Measurements from ENCODE around the gene SYCE1L. TPM values are rescaled to one million over a fixed set of nuclear protein-coding genes. Genes with fewer than 3 reads are reported as not detected.
A peak's percentile ranks its signal among the peaks of the same experiment; 100 is the strongest.
"Not testable (repeated sequence)": the region's sequence is repeated elsewhere in the genome, so short reads cannot be mapped to it uniquely, and the experiment has no call there.

SYCE1L gene
- total RNA-seq (2014; rRNA removed; shearing (Covaris generic)), result not detected in 2 replicates

- no peak for DNase-seq (ENCODE audit: low read depth)
These were observed at the start of gene SYCE1L for GRCh38 chr16:77199211-77199610. Gene SYCE1L, plus strand, starts transcription at chr16:77199408. Its CDS starts 44 bp downstream, at chr16:77199452.

- no peak for DNase-seq (ENCODE audit: low read depth)
These were observed 41.7 kb upstream of the SYCE1L start for GRCh38 chr16:77157346-77158058.

GRCh38 chr16:77158293-77158692, 40.9 kb upstream of the SYCE1L start:
- DNase-seq (ENCODE audit: low read depth), result no peak

GRCh38 chr16:77165006-77165405, 34.2 kb upstream of the SYCE1L start:
- DNase-seq (ENCODE audit: low read depth), result no peak

- DNase-seq (ENCODE audit: low read depth), result not testable (repeated sequence)
These were observed 33.5 kb upstream of the SYCE1L start for GRCh38 chr16:77165536-77166236.

GRCh38 chr16:77166726-77167125, 32.5 kb upstream of the SYCE1L start:
- DNase-seq (ENCODE audit: low read depth), result no peak

GRCh38 chr16:77168901-77169300, 30.3 kb upstream of the SYCE1L start:
- no peak for DNase-seq (ENCODE audit: low read depth)

GRCh38 chr16:77169650-77170236, 29.5 kb upstream of the SYCE1L start:
- DNase-seq (ENCODE audit: low read depth), result peak; percentile 29

GRCh38 chr16:77170805-77171204, 28.4 kb upstream of the SYCE1L start:
- DNase-seq (ENCODE audit: low read depth), result no peak

- DNase-seq (ENCODE audit: low read depth), result peak; percentile 56
These were observed 27.2 kb upstream of the SYCE1L start for GRCh38 chr16:77171745-77172635.

- no peak for DNase-seq (ENCODE audit: low read depth)
These were observed 26.3 kb upstream of the SYCE1L start for GRCh38 chr16:77172951-77173350.

GRCh38 chr16:77183137-77183536, 16.1 kb upstream of the SYCE1L start:
- DNase-seq (ENCODE audit: low read depth), result no peak

GRCh38 chr16:77186298-77186697, 12.9 kb upstream of the SYCE1L start:
- not testable (repeated sequence) for DNase-seq (ENCODE audit: low read depth)

GRCh38 chr16:77190190-77190477, 9.1 kb upstream of the SYCE1L start:
- no peak for DNase-seq (ENCODE audit: low read depth)

GRCh38 chr16:77190478-77191258, 8.5 kb upstream of the SYCE1L start, which contains the start of gene MON1B:
Gene MON1B, plus strand, starts transcription at chr16:77191190. Its CDS starts 296 bp downstream, at chr16:77191486.
- DNase-seq (ENCODE audit: low read depth), result peak; percentile 98

- peak; percentile 19 for DNase-seq (ENCODE audit: low read depth)
These were observed 7.8 kb upstream of the SYCE1L start for GRCh38 chr16:77191259-77191969.

GRCh38 chr16:77193377-77193776, 5.8 kb upstream of the SYCE1L start:
- no peak for DNase-seq (ENCODE audit: low read depth)

GRCh38 chr16:77194295-77195231, 4.6 kb upstream of the SYCE1L start:
- DNase-seq (ENCODE audit: low read depth), result no peak

- no peak for DNase-seq (ENCODE audit: low read depth)
These were observed 3.8 kb upstream of the SYCE1L start for GRCh38 chr16:77195411-77195810.

Data from RPMI7951 (cell line).